RPMI7951 (cell line): ENCODE measurements around the gene HS3ST2. TPM values are rescaled to one million over a fixed set of nuclear protein-coding genes. Genes with fewer than 3 reads are reported as not detected.

Experiments
- DNase-seq: peaks from one replicate; pipeline ENCODE4 v3.0.0-alpha.2; 2012; ENCODE audit warnings: low read depth
- total RNA-seq: library from RNA; depleted of rRNA; stranded (reverse); fragments of >200 nt; shearing (Covaris generic); gene quantifications from 2 replicates; pipeline ENCODE4 v1.2.3, GENCODE V29; 2014; rRNA removed

HS3ST2 gene
- not detected in 2 replicates for total RNA-seq

DNA sequence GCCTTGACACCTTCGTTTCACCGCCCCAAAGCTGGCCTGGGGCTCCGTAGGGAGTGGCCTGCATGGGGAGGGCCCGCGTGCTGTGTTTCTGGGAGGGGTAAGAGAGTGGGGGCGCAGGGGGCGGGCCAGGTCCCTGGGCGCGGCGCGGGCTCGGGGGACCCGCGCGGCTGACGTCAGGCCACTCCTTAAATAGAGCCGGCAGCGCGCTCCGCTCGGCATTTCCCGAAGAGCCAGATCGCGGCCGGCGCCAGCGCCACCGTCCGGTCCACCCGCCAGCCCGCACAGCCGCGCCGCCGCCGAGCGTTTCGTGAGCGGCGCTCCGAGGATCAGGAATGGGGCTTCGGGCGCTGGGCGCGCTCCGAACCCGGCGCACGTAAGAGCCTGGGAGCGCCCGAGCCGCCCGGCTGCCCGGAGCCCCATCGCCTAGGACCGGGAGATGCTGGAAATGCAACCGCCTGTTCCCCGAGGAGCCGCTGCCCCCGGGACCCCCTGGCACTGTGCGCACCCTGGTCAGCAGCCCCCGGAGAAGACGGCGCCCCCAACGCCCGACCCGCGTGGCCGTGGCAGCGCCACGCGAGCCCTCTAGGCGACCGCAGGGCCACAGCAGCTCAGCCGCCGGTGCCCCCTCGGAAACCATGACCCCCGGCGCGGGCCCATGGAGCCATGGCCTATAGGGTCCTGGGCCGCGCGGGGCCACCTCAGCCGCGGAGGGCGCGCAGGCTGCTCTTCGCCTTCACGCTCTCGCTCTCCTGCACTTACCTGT, at the start of gene HS3ST2:
Gene HS3ST2, plus strand, starts transcription at position 215 of the 763 bp plus-strand sequence. Its CDS starts 449 bp downstream, at position 664.
- peak; percentile 9 for DNase-seq

DNA sequence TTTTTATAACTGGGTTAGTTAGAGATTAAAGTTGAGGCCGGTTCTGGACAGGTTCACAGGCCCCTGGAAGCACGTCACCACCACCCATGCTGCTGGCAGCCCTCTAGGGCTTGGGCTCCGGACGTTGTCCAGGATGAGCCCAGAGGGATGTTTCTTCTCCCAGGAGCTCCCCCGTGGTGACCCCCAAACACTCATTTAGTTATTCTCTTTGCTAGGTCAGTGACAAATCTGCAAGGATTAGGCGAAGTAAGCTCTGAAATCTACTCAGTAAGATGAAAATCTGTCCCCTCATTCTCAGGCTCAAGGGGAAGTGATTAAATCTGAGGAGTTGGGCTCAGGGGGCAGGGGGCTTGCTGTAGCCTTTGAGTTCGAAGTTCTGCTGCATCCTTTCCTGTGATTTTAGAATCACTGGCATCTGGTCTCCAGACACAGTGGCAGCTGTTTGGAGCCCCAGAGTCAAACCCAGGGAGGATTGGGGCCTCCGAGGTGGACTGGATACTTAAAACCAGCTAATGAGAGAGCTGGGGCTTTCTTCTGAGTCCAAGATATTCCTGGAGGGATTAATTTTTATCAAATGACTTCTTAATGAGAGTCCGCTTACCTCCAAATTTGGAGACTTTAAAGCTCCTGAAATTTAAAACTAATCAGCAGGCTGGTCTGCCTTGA, 49.2 kb upstream of the HS3ST2 start:
- no peak for DNase-seq

DNA sequence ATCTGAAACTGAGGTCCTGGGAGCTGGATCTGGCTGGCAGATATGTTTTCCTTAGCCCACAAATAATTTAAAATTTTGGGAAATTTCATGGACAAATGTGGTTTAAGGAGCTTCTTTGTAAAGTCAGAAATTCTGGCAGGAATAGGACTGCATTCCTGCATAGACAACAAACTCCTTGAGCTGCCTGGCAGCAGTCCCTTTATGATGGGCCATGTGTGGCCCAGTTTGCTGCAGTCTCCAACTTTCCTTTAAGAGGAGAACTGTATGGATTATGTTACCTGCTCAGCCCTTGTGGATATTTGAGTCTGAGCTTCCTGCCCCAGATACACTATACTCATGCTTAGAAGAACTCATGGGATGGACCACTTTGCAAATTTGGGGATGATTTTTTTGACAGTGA, 48.5 kb upstream of the HS3ST2 start:
- DNase-seq, result no peak

DNA sequence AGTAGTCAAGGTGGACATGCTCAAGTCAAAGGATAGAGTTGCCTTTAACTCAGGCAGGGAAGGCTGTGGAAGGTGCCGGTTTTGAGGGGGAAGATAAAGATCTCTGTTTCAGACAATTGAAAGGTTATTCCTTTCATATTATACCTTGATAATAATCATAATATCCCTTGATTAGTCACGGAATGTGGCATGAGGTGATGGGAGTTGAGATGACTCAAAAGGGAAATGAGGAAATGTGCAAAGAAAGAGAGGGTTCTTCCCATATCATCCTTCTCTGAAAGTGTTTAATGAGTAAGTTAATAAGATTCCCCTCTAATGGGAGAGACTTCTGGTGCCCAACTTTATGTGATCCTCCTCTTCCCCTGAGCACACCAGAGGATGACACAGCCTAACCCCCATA, 43.1 kb upstream of the HS3ST2 start:
- no peak for DNase-seq

DNA sequence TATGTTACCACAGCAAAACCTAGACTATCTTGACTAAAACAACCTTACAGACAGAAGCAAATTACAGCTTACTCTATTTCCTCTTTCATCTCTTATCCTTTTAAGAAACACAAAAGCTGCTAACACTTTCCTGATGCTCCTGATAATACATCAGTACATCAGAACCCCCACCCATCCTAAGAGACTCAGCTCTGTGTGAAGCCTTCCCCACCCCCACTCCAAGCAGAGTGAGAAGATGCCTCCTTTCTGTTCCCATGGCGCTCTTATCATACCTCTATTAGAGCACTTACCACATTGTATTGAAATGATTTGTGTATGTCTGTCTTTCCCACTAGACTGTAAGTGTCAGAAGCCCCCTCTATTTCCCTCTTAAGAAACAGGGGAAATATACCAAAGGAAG, 42.4 kb upstream of the HS3ST2 start:
- no peak for DNase-seq

DNA sequence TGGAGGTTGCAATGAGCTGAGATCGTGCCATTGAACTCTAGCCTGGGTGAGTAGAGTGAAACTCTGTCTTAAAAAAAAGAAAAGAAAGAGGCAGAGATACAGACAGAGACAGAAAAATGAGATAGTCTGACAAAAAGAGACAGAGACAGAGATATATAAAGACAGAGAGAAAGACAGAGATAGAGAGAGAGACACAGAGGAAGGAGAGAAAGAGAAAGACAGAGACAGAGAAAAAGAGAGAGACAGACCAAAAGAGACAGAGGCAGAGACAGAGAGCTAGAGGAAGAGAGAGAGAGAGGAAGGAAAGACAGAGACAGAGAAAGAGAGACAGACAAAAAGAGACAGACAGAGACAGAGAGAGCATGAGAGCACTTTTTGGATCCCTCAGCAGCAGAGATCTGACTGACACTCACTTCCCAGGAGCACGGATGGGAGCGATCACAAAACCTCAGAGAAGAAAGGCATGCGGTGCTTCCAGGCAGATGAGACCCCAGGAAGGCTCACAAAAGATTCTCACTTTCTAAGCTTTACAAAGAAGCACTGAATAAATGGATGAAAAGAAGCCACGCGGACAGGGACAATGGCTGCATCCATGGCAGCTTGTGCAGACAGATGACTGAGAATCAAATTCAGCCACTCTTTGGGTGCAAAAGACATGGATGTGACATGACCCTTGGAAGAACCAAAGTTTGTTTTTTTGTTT, 38.6 kb upstream of the HS3ST2 start:
- no peak for DNase-seq

DNA sequence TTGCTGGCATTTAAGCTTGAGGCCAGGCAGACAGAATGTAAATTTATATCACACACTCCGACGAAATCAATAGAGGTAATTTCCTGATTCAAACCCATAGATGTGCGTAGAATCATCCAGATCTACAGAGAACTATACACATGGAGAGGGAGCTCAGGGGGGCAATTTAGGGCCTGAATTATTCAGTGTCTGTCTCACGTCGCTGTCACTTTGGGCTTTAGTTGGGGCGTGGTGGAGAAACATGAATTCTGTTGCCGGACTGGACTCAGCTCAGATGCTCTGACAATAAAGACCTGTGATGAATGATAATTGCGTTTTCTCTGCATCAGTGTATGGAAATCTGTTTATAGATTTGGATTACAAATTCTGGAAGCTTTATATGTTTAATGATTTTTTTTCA, 32.5 kb upstream of the HS3ST2 start:
- DNase-seq, result no peak

DNA sequence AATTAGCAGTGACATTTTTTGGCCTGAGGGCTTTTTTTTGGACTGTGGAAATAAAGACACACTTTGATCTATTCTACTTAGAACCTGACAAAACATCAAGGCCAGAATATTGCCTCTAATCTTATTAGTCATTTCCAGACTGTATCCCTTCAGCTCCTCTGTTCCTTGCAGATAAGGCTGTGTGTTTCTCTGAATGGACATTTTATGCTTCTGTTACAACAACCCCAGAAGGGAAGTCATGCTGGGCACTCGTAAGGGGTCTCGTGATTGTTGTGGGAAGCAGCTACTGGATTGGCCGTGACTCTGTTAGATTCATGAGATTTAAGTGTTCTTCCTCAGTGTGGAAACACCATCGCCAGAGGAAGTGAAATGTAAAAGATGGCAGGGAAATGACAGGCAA, 31.6 kb upstream of the HS3ST2 start:
- DNase-seq, result no peak

DNA sequence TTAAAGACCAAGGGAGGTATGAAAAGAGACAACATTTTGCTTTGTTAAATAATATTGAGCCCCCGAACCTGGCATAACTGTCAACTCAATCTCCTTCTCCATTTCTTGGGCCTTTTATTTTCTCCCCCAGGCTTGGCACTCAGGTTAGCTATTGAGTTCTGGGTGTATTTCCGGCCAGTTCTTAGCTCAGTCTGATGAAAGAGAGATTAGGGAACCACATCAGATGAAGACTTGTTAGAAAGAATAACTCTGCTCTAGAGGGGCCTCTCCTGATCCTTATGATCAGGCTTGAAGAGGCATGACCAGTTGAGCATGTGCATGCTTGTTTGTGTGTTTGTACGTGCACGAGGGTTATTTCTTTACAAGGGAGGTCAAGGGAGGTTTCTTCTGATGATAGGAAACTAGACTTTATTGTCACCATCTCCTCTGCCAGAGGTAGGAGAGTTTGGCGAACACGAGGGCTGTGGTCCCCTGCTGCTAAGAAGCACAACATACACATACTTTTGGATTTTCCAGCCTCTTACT, 29.2 kb upstream of the HS3ST2 start:
- DNase-seq, result no peak

DNA sequence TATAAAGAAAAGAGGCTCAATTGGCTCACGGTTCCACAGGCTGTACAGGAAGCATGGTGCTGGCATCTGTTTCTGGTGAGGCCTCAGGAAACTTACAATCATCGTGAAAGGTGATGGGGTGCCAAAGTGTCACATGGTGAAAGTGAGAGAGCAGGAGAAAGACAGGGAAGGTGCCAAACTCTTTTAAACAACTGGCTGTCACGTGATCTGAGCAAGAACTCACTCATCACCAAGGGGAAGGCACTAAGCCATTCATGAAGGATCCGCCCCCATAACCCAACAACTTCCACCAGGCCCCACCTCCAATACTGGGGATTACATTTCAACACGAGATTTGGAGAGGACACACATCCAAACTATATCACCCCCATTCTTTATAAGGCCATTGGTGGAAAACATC, 28.4 kb upstream of the HS3ST2 start:
- no peak for DNase-seq

DNA sequence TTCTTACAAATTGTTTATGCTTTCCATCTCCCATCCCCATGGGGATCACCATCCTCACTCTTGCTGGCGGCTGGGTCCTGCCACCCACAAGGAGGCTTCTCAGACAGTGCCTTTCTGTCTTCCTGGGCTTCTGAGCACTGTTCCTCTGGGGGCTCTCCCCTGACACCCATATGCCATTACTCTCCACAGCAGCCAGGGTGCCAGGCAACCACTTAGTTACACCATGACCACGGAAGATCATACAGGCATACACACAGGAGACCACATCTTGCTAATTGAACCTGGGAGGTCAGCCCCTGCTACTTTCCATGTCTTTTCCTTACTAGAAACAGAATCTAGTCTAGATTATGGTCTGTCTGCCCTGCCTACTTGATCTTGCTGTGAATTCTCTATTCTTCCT, 27.7 kb upstream of the HS3ST2 start:
- DNase-seq, result peak; percentile 15

DNA sequence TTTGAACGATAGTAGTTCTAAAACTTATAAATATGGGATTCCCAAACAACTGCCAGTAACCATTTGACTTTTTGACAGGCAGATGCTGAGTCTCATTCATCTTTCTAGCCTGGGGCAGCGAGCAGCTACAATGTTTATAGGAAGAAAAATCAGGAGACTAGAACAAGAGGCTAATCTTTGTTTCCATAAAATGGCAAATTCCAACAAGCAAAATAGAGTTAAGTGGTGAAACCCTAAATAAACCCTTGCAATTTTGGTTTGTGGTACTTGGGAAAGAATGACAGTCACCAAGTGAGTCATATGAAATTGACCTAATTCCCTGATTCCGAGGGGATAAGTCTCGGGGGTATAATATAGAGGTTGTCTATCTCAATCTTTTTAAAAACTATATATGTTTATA, 27.3 kb upstream of the HS3ST2 start:
- peak; percentile 55 for DNase-seq

DNA sequence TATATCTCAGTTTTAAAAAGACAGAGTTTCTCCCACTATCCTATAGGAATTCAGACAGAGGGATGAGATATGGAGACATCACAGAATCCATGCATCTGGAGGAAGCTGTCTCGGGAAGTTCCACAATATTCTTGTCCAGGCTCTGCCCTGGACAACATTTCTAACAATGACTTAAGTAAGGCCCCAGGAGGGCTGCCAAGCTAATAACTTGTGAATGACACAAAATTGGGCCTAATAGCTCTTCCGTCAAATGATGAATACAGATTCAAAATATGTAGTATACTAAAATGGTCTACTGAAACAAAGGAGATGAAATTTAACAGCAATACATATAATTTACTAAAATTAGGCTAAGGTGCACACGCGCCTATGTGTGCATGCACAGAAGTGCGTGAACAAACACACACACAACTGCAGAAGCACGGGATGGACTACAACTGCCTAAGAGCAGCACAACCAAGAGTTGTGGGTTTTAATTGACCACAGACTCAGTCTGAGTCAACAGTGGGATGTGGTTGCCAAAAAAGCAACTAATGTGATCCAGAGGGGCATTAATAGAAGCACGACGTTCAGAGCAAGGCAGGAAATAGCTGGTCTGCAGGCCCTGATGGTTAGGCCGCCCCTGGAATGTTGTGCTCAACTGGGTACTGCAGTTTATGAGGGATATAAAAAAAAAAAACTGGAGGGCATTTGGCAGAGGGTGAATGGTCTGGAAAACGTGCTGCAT, 26.3 kb upstream of the HS3ST2 start:
- DNase-seq, result peak; percentile 96

DNA sequence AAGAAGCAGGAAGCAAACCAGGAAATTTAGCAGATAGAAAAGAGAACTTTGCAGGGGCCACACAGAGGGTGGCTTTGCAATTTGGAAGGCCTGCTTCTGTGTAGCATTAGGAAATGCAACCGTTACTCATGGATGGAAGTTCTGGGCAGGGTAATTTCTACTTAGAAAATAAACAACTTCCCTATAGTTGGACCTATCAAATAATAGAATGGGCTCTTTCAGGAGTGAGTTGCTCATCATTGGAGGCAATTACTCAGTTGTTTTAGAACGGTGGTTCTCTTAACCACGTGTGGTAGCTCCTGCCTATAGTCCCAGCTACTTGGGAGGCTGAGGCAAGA, 25.8 kb upstream of the HS3ST2 start:
- no peak for DNase-seq

DNA sequence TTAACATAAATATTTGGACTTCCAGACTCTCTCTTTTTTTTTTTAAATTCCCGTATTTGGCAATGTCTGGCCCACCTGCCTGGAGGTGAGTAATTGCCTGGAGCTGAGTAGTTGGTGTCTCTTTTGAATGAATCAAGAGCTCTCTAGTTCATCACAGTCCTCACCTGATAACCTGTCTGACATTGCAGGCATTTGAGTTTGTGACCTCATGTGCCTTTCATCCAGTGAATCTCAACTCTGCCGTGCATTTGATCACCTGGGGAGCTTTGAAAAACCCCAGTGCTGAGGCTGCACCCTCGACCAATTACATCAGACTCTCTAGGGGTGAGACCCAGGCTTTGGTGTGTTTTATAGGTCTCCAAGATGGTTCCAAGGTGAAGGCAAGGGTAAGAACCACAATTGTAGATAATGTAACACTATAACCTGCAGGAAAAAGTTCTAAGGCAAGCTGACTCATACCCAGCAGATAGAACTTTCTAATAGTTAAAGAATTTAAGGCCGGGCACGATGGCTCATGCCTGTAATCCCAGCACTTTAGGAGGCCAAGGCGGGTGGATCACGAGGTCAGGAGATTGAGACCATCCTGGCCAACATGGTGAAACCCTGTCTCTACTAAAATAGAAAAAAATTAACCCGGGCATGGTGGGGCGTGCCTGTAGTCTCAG, 24.5 kb upstream of the HS3ST2 start:
- DNase-seq, result peak; percentile 38

DNA sequence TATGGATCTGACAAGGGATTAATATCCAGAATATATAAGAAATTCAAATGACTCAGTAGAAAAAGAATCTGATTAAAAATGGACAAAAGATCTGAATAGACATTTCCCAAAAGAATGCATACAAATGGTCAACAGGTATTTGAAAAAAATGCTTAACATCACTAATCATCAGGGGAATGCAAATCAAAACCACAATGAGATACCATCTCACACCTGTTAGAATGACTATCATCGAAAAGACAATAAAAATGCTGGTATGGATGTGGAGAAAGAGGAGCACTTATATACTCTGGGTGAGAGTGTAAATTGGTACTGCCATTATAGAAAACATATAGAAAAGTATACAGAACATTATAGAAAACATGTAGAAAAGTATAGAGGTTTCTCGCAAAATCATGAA, 16.4 kb upstream of the HS3ST2 start:
- DNase-seq, result no peak

DNA sequence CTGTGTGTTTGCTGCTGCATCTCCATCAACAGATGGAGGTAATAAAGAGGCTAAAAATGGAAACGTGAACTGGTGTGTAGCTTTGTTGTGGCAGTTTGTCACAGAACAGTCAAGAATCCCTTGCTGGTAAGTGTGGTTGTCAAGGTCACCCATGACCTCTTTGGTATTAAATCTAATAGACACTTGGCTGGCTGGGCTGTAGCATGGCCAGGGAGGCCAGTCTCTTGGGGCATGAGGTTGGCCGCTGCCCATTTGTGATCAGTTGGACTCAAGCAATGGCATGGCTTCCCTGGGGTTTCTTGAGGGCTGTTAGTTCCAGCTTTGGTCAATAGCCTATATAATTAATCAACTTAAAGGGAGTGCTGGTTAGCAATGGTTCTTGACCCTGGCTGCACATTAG, 14.8 kb upstream of the HS3ST2 start:
- no peak for DNase-seq

DNA sequence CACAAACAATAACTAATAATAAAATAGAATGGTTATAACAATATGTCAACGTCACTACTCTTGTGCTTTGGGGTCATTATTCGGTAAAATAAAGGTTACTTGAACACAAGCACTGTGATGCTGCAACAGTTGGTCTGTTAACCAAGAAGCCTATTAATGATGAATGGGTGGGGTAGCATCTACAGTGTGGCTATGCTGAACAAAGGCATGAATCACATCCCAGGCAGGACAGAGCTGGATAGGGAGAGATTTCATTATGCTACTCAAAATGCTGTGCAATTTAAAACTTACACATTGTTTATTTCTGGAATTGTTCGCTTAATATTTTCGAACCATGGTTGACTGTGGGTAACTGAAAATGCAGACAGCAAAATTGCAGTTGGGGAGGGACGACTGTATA, 9.1 kb upstream of the HS3ST2 start:
- DNase-seq, result no peak

DNA sequence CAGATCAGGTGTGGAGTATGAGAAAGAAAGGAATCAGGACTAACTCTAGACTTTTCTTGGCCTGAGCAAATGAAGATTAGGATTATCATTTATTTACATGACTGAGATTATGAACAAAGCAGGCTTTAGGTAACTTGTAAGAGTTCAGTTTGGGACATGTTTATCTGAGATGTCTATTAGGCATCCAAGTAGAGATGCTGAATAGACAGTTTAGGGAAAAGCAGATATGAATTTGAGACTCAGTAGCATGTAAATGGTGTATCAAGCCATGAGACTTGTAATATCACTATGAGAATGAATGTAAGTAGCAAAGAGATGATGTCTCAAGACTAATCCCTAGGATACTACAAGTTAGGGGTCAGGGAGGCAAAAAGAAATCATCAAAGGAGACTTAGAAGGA, 8.6 kb upstream of the HS3ST2 start:
- no peak for DNase-seq

DNA sequence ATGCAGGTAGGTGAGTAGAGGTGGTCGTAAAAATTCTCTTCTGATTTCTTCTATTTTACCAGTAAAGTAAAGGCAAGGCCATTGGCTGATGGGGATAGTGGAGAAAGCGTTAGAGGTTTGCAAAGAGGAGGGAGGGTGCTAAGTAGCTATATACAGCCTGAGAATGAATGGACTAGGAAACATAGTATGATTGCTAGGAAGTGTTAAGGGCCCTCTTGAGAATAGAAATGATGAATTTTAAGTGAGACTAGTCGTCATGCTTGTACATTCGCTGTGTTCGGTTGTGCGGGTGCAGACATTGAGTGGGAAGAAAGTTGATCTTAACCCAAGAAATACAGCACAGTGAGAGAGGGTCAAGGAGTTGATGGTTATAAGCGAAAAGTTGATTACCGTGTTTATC, 7.2 kb upstream of the HS3ST2 start:
- DNase-seq, result no peak

DNA sequence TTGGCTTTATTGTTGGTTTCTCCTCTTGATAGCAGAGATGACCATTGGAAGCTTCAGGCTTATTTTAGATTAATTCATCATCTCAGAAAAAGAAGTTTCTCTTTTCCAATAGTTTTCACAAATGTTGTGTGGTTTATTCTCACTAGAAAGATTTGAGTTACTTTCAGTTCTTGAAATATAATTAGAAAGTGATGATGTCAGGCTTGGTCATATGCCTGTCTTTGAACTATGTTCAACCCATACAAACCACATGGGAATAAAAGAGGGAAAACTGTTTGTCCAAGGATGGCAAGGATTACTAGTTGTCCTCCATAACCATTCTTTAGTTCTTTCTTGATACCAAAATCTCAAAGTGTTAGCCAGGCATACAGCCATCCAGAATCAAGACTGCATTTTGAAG, 3.7 kb upstream of the HS3ST2 start:
- DNase-seq, result no peak
